Thoracic aorta (tissue), 2 donors: Measurements from ENCODE around the gene ALG11. TPM values are rescaled to one million over a fixed set of nuclear protein-coding genes. Genes with fewer than 3 reads are reported as not detected.

Experiments used
- ATAC-seq: fragments of 150-250 bp; one replicate; pipeline ENCODE4 v1.8.0; 2017; ENCODE audit warnings: low read depth; ENCODE audit not compliant: insufficient number of reproducible peaks, low FRiP score
- DNase-seq: peaks from one replicate; pipeline ENCODE4 v3.0.0-alpha.2; 2020; ENCODE audit warnings: low spot score
- H3K27ac ChIP-seq, 2 donors: fragments of 200-600 bp; sonication (generic); 1 replicate in 1 of 2; 2 replicates in 1 of 2; pipeline ENCODE4 v1.5.1; 2016; ENCODE audit warnings: mild to moderate bottlenecking in 2 of 2, moderate library complexity in 2 of 2
- H3K27me3 ChIP-seq: fragments of 200-600 bp; sonication (generic); replicated peaks from 2 replicates; pipeline ENCODE4 v1.6.0; 2016; ENCODE audit warnings: mild to moderate bottlenecking; ENCODE audit not compliant: insufficient read depth
- H3K36me3 ChIP-seq: fragments of 200-600 bp; sonication (generic); one replicate; pipeline ENCODE4 v1.5.1; 2016
- H3K4me1 ChIP-seq, 2 donors: fragments of 200-600 bp; sonication (generic); 1 replicate in 1 of 2; 2 replicates in 1 of 2; pipeline versions ENCODE4 v1.5.1 to v1.6.0; 2016; ENCODE audit warnings: low read depth in 2 of 2, mild to moderate bottlenecking in 1 of 2; ENCODE audit not compliant: control insufficient read depth in 1 of 2
- H3K4me3 ChIP-seq: fragments of 200-600 bp; sonication (generic); 2 replicates; pipeline ENCODE4 v1.5.1; 2016; ENCODE audit warnings: mild to moderate bottlenecking
- H3K9me3 ChIP-seq: fragments of 200-600 bp; sonication (generic); 2 replicates; pipeline ENCODE4 v1.5.1; 2016
- CTCF ChIP-seq: fragments of 200-600 bp; sonication (generic); IDR thresholded peaks from one replicate; pipeline ENCODE4 v1.5.1; 2019; ENCODE audit warnings: antibody characterized with exemption
- total RNA-seq, 2 donors: library from RNA; depleted of rRNA; stranded (reverse); fragments of >200 nt; gene quantifications; one replicate each; pipeline versions ENCODE4 v1.1.0 to v1.2.3, GENCODE V29; 2016

The ALG11 gene
- total RNA-seq, 2 donors from 2014 or later: 20.7 to 30.3 TPM

GRCh38 chr13:51998723-51999509, 13.3 kb upstream of the ALG11 start:
- Histone ChIP-seq H3K27me3 (no peaks in the 10 kb centered on the region), H3K4me3 (peak overlapping the region; percentile 33), H3K9me3 (no peaks in the 10 kb centered on the region), H3K4me1 (peaks cover 7 to 30% of the 10 kb centered on the region in 2 donors), H3K27ac (no peak overlapping the region), H3K36me3 (no peaks in the 10 kb centered on the region)
- DNase-seq (no peak), ATAC-seq (no peak)
- no peak for TF ChIP-seq CTCF

- H3K27ac ChIP-seq: no peak overlapping the region
- peak overlapping the region; percentile 33 for H3K4me3 ChIP-seq
- no peaks in the 10 kb centered on the region for H3K27me3 ChIP-seq
- H3K36me3 ChIP-seq: no peaks in the 10 kb centered on the region
- TF ChIP-seq CTCF: no peak
- DNase-seq: no peak
- no peak for ATAC-seq
- H3K9me3 ChIP-seq: no peaks in the 10 kb centered on the region
- peaks cover 7 to 30% of the 10 kb centered on the region in 2 donors for H3K4me1 ChIP-seq
Measured at GRCh38 chr13:51999510-51999911, 12.7 kb upstream of the ALG11 start.

DNA sequence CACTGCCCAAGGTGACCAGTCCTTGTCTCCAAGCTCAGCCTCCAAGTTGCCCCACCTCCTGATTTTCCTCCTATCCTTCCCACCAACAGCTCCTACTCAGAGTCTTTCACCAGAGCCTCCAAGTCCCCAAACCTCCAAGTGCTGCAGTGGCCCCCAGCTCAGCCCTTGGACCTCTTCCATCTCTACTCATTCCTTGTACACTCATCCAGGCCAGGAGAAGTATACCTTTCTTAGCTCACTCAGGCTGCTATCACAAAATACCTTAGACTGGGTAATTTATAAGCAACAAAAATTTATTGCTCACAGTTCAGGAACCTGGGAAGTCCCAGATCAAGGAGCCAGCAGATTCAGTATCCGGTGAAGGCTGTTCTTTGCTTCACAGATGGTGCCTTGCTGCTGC, 12.3 kb upstream of the ALG11 start:
- Histone ChIP-seq H3K9me3 (no peaks in the 10 kb centered on the region), H3K4me1 (peaks cover 7 to 30% of the 10 kb centered on the region in 2 donors), H3K4me3 (peak overlapping the region; percentile 33), H3K27ac (no peak overlapping the region), H3K36me3 (no peaks in the 10 kb centered on the region), H3K27me3 (no peaks in the 10 kb centered on the region)
- ATAC-seq (no peak), DNase-seq (no peak)
- TF ChIP-seq CTCF: no peak

GRCh38 chr13:52001120-52001731, 11.0 kb upstream of the ALG11 start:
- Histone ChIP-seq H3K27me3 (no peaks in the 10 kb centered on the region), H3K4me3 (no peak overlapping the region), H3K9me3 (no peaks in the 10 kb centered on the region), H3K27ac (no peak overlapping the region), H3K4me1 (peaks cover 3 to 19% of the 10 kb centered on the region in 2 donors), H3K36me3 (no peaks in the 10 kb centered on the region)
- peak; percentile 63 for TF ChIP-seq CTCF
- DNase-seq (no peak), ATAC-seq (no peak)

- ATAC-seq (no peak), DNase-seq (no peak)
- H3K36me3 ChIP-seq: no peaks in the 10 kb centered on the region
- no peaks in the 10 kb centered on the region for H3K9me3 ChIP-seq
- no peak overlapping the region for H3K4me3 ChIP-seq
- no peaks in the 10 kb centered on the region for H3K27me3 ChIP-seq
- peaks cover 3 to 14% of the 10 kb centered on the region in 2 donors for H3K4me1 ChIP-seq
- no peak for TF ChIP-seq CTCF
- H3K27ac ChIP-seq: no peak overlapping the region
Measured at GRCh38 chr13:52002361-52002760, 9.8 kb upstream of the ALG11 start.
